SJCRH30 (cell line): ENCODE data around the gene ISOC2. TPM values are rescaled to one million over a fixed set of nuclear protein-coding genes. Genes with fewer than 3 reads are reported as not detected.

Experiments
- DNase-seq, 2 experiments: peaks; one replicate each; pipeline ENCODE4 v3.0.0-alpha.2; 2015 to 2020
- H3K27ac ChIP-seq: fragments of 250-450 bp; sonication (Bioruptor Pico); 2 replicates; pipeline ENCODE4 v1.5.1; 2020; ENCODE audit warnings: mild to moderate bottlenecking, moderate library complexity
- H3K27me3 ChIP-seq: fragments of 250-450 bp; sonication (Bioruptor Pico); 2 replicates; pipeline ENCODE4 v1.5.1; 2020; ENCODE audit warnings: mild to moderate bottlenecking, moderate library complexity
- H3K36me3 ChIP-seq: fragments of 250-450 bp; sonication (Bioruptor Pico); 2 replicates; pipeline ENCODE4 v1.5.1; 2020; ENCODE audit warnings: mild to moderate bottlenecking, moderate library complexity
- H3K4me1 ChIP-seq: fragments of 250-450 bp; sonication (Bioruptor Pico); 2 replicates; pipeline ENCODE4 v1.5.1; 2020; ENCODE audit warnings: mild to moderate bottlenecking, moderate library complexity
- H3K4me3 ChIP-seq: fragments of 250-450 bp; sonication (Bioruptor Pico); 2 replicates; pipeline ENCODE4 v1.5.1; 2020; ENCODE audit warnings: mild to moderate bottlenecking, moderate library complexity
- H3K9me3 ChIP-seq: fragments of 250-450 bp; sonication (Bioruptor Pico); replicated peaks from 2 replicates; pipeline ENCODE4 v1.5.1; 2020; ENCODE audit warnings: mild to moderate bottlenecking, moderate library complexity
- total RNA-seq: library from RNA; depleted of rRNA; stranded (reverse); fragments of >200 nt; shearing (Covaris generic); gene quantifications from 2 replicates; pipeline ENCODE4 v1.2.3, GENCODE V29; 2014

The ISOC2 gene
- total RNA-seq, 1 experiment from 2014 or later = 63.2 TPM

GRCh38 chr19:55485439-55486011 lies 24.1 kb upstream of the ISOC2 start:
- Histone ChIP-seq H3K27ac (peak overlapping the region; percentile 37; the same call in 1 of the 2 replicates), H3K4me1 (peaks cover 30% of the 10 kb centered on the region), H3K9me3 (no peaks in the 10 kb centered on the region), H3K36me3 (no peaks in the 10 kb centered on the region), H3K4me3 (peak overlapping the region; percentile 73), H3K27me3 (no peaks in the 10 kb centered on the region)
- DNase-seq = peak in 1 of 2 experiments; percentile 39

GRCh38 chr19:55484593-55485438 lies 23.4 kb upstream of the ISOC2 start, which contains the start of gene NAT14:
TSS of gene NAT14 (plus strand) at chr19:55485188. CDS start at chr19:55485709, 521 bp downstream.
- Histone ChIP-seq H3K4me3 (peak within 1 kb of the TSS; percentile 73), H3K27ac (peak within 1 kb of the TSS; percentile 37; the same call in 1 of the 2 replicates), H3K4me1 (peaks cover 30% of the 10 kb centered on the region), H3K36me3 (no peaks in the 10 kb centered on the region), H3K27me3 (no peaks in the 10 kb centered on the region), H3K9me3 (no peaks in the 10 kb centered on the region)
- DNase-seq = peak; percentile 77 to 80

GRCh38 chr19:55483706-55484592 lies 22.5 kb upstream of the ISOC2 start:
- Histone ChIP-seq H3K9me3 (no peaks in the 10 kb centered on the region), H3K27ac (no peak overlapping the region), H3K4me1 (peaks cover 26% of the 10 kb centered on the region), H3K36me3 (no peaks in the 10 kb centered on the region), H3K27me3 (no peaks in the 10 kb centered on the region), H3K4me3 (peak overlapping the region; percentile 73)
- DNase-seq = no peak

- no peak for DNase-seq
- H3K36me3 ChIP-seq = no peaks in the 10 kb centered on the region
- no peak overlapping the region for H3K4me3 ChIP-seq
- H3K9me3 ChIP-seq = no peaks in the 10 kb centered on the region
- no peak overlapping the region for H3K27ac ChIP-seq
- H3K27me3 ChIP-seq = no peaks in the 10 kb centered on the region
- peaks cover 24% of the 10 kb centered on the region for H3K4me1 ChIP-seq
These were observed 21.7 kb upstream of the ISOC2 start for GRCh38 chr19:55482967-55483705.

GRCh38 chr19:55482156-55482961 lies 20.9 kb upstream of the ISOC2 start:
- H3K4me1 ChIP-seq = peaks cover 21% of the 10 kb centered on the region

GRCh38 chr19:55481794-55482155 lies 20.3 kb upstream of the ISOC2 start:
- Histone ChIP-seq H3K27me3 (no peaks in the 10 kb centered on the region), H3K27ac (no peak overlapping the region), H3K36me3 (no peaks in the 10 kb centered on the region), H3K9me3 (no peaks in the 10 kb centered on the region), H3K4me1 (peaks cover 16% of the 10 kb centered on the region), H3K4me3 (no peak overlapping the region)
- no peak for DNase-seq

More at GRCh38 chr19:55482156-55482961, 20.9 kb upstream of the ISOC2 start:
- Histone ChIP-seq H3K27me3 (no peaks in the 10 kb centered on the region), H3K9me3 (no peaks in the 10 kb centered on the region), H3K36me3 (no peaks in the 10 kb centered on the region), H3K4me3 (no peak overlapping the region), H3K27ac (no peak overlapping the region)
- no peak for DNase-seq

- Histone ChIP-seq H3K4me3 (no peak overlapping the region), H3K9me3 (no peaks in the 10 kb centered on the region), H3K27ac (no peak overlapping the region), H3K27me3 (no peaks in the 10 kb centered on the region), H3K4me1 (peaks cover 13% of the 10 kb centered on the region), H3K36me3 (no peaks in the 10 kb centered on the region)
- no peak for DNase-seq
These were observed 19.8 kb upstream of the ISOC2 start for GRCh38 chr19:55481148-55481793.

- Histone ChIP-seq H3K27ac (no peak overlapping the region), H3K9me3 (no peaks in the 10 kb centered on the region), H3K4me3 (no peak overlapping the region), H3K4me1 (peaks cover 14% of the 10 kb centered on the region), H3K36me3 (no peaks in the 10 kb centered on the region), H3K27me3 (no peaks in the 10 kb centered on the region)
- no peak for DNase-seq
These were observed 18.2 kb upstream of the ISOC2 start for GRCh38 chr19:55479451-55480230.

GRCh38 chr19:55479045-55479444 lies 17.6 kb upstream of the ISOC2 start:
- no peaks in the 10 kb centered on the region for H3K9me3 ChIP-seq
- no peak overlapping the region for H3K27ac ChIP-seq
- DNase-seq = no peak
- no peaks in the 10 kb centered on the region for H3K27me3 ChIP-seq
- peaks cover 16% of the 10 kb centered on the region for H3K4me1 ChIP-seq
- H3K36me3 ChIP-seq = no peaks in the 10 kb centered on the region
- no peak overlapping the region for H3K4me3 ChIP-seq

- Histone ChIP-seq H3K4me1 (peaks cover 23% of the 10 kb centered on the region), H3K4me3 (no peak overlapping the region), H3K9me3 (no peaks in the 10 kb centered on the region), H3K27ac (no peak overlapping the region), H3K27me3 (no peaks in the 10 kb centered on the region), H3K36me3 (no peaks in the 10 kb centered on the region)
- no peak for DNase-seq
These were observed 16.9 kb upstream of the ISOC2 start for GRCh38 chr19:55478364-55478763.

- Histone ChIP-seq H3K4me3 (no peak overlapping the region; the same call in 1 of the 2 replicates), H3K27me3 (no peaks in the 10 kb centered on the region), H3K36me3 (no peaks in the 10 kb centered on the region), H3K9me3 (no peaks in the 10 kb centered on the region), H3K4me1 (peaks cover 28% of the 10 kb centered on the region), H3K27ac (no peak overlapping the region)
- no peak for DNase-seq
These were observed 16.5 kb upstream of the ISOC2 start for GRCh38 chr19:55477905-55478304.

- Histone ChIP-seq H3K4me1 (peaks cover 31% of the 10 kb centered on the region), H3K4me3 (peak within 1 kb of the TSS; percentile 84), H3K27ac (peak within 1 kb of the TSS; percentile 73), H3K27me3 (no peaks in the 10 kb centered on the region), H3K9me3 (no peaks in the 10 kb centered on the region), H3K36me3 (no peaks in the 10 kb centered on the region)
- peak; percentile 98 to 99 for DNase-seq
These were observed 14.8 kb upstream of the ISOC2 start, which contains the start of gene ZNF628 for GRCh38 chr19:55476100-55476775. TSS of gene ZNF628 (plus strand) at chr19:55476617. CDS start at chr19:55479911, 3,294 bp downstream.
